ENCODE results near the gene INPP4B.

The INPP4B gene

GRCh38 chr4:142271832-142272231 is 574.3 kb downstream of the INPP4B start:
- no peak for DNase-seq

DNA sequence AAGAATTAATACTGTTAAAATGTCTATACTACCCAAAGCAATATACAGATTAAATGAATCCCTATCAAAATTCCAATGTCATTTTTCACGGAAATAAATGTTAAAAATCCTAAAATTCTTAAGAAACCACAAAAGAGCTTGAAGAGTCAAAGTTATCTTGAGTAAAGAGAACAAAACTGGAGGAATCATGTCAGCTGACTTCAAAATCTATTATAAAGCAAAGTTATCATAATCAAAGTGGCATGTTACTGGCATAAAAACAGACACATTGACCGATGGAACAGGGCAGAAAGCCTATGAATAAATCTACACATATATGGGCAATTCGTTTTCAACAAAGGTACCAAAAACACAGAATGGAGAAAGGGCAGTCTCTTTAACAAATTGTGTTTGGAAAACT is 579.0 kb downstream of the INPP4B start:
- DNase-seq, result no peak

DNA sequence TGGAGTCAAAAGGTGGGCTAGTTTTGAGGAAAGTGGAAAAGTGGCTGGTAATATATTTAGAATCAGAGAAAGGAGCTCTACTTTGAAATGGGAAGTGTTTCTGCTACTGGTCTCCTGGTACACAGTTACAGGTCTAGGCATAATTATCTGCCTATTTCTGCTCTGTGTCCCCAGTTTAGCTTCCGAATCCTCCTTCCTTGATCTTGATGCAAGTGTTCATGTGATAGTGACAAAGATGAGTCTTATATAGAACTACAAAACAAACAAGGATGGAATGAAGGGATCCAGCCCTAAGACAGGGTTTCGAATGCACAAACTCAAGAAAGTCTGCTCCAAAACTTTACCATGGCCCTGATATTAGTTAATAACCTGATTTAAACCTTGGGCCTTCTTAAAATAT is 580.2 kb downstream of the INPP4B start:
- no peak for DNase-seq

DNA sequence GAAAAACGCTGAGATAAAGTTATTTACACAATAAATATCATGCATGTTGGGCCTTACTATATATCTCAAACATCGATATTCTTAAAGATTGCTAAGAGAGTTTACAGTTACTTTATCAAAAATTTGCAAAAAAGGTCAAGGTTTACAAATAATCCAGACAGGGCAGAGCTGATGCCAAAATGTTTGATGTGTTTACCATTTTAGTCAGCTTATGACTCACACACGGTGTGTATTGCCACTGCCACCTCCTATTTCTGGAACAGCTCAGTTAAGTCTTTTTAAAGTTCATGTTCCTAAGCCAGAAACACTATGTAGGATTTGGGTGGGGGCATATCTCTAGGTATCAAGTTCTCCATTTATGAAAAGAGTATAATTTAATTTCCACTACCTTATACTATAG is 580.6 kb downstream of the INPP4B start:
- no peak for DNase-seq

- no peak for DNase-seq
Observed at GRCh38 chr4:142264961-142265360, 581.1 kb downstream of the INPP4B start.

DNA sequence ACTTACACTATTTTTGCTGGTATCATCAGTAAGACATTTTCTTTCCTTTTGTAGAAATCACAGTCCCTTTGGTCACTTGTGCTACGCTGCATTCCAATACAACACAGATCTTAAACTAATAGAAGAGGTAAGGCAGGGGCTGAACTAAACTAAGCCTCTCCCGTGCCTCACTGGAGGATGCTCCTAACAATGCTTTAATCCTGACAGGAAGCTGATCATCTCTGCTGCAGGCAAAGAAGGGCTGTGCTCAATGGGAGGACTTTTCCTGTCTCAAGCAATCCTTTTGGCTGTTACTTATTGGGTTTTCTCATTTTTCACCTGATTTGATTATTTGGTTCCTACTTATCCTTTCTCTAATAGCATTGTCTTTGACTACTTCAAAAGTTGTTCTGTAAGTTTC is 583.1 kb downstream of the INPP4B start:
- DNase-seq, result no peak

DNA sequence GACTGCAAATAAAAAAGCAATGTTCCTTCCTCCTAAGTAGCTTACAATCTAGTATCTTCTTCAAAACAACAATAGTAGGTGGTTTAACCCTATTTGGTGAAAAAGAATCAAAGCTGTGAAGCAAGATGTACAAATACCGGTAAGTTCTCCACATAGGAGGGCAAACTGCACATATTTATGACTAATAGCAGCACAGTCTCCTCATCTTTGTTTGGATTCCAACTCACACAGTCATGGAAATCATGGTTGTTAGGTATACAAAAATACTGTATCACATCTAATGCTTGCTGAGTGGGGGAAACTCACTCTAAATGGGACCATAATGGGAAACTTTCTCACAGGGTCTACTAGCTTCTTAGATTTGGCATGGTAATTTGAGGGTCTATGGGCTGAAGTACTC is 597.2 kb downstream of the INPP4B start:
- DNase-seq, result no peak

- no peak for DNase-seq
Observed at GRCh38 chr4:142243255-142243654, 602.8 kb downstream of the INPP4B start.

DNA sequence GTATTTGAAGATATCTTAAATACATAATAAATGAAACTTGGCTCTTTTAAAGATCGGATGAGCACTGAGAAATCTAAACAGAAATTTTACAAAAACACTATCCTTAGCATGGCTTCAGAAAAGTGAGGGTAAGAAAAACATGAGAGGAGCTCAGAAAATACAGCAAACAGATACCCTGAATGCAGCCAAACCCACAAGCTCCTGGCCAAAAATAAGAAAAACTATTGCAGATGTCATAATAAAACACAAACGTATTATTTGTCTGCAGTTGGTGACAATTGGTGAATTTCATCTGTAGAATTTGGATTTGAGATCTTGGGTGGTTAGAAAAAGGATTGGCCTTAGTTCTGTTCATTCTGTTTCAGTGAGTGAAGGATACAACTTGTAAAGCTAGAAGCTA is 603.9 kb downstream of the INPP4B start:
- no peak for DNase-seq

- no peak for DNase-seq
Observed at GRCh38 chr4:142238589-142238988, 607.5 kb downstream of the INPP4B start.

GRCh38 chr4:142236268-142236667 is 609.8 kb downstream of the INPP4B start:
- DNase-seq, result no peak

DNA sequence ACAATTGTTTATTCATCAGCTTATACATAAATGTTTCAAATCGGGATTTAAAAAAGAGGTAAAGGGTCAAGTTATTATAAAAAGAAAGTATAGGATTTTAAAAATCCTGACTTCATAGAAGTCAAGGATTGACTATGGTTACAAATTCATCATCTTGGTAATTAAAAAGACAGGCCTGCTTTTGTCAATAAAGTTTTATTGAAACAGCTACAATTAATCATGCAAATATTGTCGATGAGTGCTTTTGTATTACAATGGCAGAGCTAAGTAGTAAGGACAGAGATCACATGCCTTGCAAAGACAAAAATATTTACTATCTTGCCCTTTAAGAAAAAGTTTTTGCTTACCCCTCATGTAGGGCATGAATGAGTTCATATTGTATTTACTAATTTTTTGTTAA is 614.3 kb downstream of the INPP4B start:
- DNase-seq, result no peak

- DNase-seq, result no peak
Observed at GRCh38 chr4:142230991-142231390, 615.1 kb downstream of the INPP4B start.

DNA sequence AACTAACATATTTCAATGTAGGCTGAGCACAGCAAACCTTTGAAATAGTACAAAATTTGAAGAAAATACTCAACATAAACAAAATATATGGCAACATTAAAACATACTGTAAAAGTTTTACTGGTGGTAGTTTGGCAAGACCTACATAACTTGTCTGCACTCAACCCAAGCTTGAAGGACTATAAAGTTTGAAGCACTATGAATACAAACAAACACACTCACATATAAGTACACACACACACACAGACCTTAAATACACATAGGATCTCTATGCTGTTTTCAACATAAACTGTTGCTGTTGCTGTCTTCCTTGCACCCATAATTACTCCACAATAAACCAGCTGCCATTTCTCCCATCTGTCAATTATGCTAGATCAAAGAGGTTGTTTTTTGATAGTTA is 620.1 kb downstream of the INPP4B start:
- no peak for DNase-seq

- no peak for DNase-seq
Observed at GRCh38 chr4:142222127-142222526, 624.0 kb downstream of the INPP4B start.

DNA sequence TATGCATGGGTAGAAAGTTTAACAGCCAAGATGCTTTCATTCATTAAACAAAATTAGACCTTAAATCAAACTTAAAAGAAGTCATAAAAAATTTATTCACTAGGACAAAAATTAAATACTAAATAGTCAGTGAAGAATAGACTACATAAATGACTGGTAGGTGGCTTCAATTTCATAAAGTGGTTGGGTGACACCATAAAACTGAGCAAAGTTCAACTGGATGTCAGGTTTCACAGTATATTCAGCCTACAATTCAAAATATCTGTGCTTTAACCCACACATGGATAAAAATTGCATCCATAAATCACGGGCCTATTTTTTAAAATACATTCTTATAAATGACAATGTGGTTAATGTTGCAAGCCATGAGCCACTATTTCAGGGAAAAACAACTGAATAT is 627.4 kb downstream of the INPP4B start:
- DNase-seq, result no peak

- DNase-seq, result no peak
Observed at GRCh38 chr4:142211444-142211843, 634.7 kb downstream of the INPP4B start.

GRCh38 chr4:142203505-142203904 is 642.6 kb downstream of the INPP4B start:
- DNase-seq, result no peak

GRCh38 chr4:142202404-142203332 is 643.4 kb downstream of the INPP4B start:
- no peak for DNase-seq

- no peak for DNase-seq
Observed at GRCh38 chr4:142201041-142201440, 645.1 kb downstream of the INPP4B start.

DNA sequence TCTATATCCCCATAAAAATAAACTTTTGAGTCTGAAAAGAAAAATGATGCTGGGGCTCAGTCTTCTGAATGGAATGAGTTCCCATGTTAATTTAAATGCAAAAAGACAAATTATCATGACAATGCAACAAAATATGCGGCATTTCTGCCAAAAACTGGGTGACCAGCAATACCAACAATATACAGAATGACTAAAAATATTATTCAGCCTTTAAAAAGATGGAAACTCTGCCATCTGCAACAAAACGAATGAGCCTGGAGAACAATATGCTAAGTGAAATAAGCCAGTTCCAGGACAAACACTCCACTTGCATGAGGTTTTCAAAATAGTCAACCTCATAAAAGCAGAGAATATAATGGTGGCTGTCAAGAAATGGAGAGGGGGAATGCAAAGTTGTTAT is 651.2 kb downstream of the INPP4B start:
- DNase-seq, result no peak

- no peak for DNase-seq
Observed at GRCh38 chr4:142191901-142192300, 654.2 kb downstream of the INPP4B start.

- DNase-seq, result no peak
Observed at GRCh38 chr4:142181021-142181420, 665.1 kb downstream of the INPP4B start.

DNA sequence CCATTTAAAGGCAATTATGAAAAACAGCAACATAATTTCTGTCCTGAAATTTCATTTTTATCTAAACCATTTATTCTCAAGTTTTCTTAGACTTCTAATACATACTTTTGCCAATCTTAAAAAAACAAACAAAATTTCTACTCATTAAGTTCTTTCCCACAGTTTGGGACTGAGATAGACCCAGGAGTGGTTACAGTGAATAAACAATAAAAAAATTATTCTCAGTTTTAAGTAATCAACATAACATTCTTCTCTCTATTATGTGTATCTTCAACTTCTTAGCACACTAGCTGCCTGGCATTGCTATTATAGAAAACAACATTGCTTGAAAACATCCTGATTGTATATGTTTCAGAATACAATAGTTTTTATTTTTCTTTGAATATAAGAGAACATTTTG is 676.9 kb downstream of the INPP4B start:
- no peak for DNase-seq

- DNase-seq, result no peak
Observed at GRCh38 chr4:142168181-142168580, 677.9 kb downstream of the INPP4B start.

Data from inflammatory macrophage treated with lipopolysaccharide for 1 hour (primary cell).